Hindlimb muscle (tissue), 1 donor: ENCODE measurements around the gene SLC6A12. TPM values are rescaled to one million over a fixed set of nuclear protein-coding genes. Genes with fewer than 3 reads are reported as not detected.
"Not testable (repeated sequence)": the region's sequence is repeated elsewhere in the genome, so short reads cannot be mapped to it uniquely, and the experiment has no call there.

Source experiments
- DNase-seq: peaks from one replicate; pipeline ENCODE4 v3.0.0-alpha.2; 2013
- polyA plus RNA-seq: library from polyadenylated mRNA; unstranded; fragments of 120-200 nt; gene quantifications from one replicate; pipeline ENCODE4 v1.2.1, GENCODE V29; 2013; ENCODE audit not compliant: insufficient read length

The SLC6A12 gene
- polyA plus RNA-seq, 1 donor = 0.75 TPM

DNA sequence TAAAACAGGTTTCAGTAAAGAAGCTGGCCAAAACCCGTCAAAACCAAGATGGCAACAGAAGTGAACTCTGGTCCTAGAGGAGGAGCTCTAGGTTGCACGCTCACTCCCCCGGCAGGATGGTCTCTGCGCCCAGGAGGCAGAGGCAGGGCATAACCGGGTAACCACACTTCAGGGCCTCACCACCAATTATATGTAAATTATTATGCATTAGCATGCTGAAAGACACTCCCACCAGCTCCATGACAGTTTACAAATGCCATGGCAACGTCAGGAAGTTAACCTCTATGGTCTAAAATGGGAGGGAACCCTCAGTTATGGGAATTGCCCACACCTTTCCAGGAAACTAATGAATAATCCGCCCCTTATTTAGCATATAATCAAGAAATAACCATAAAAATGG is 20.1 kb upstream of the SLC6A12 start:
- no peak for DNase-seq

DNA sequence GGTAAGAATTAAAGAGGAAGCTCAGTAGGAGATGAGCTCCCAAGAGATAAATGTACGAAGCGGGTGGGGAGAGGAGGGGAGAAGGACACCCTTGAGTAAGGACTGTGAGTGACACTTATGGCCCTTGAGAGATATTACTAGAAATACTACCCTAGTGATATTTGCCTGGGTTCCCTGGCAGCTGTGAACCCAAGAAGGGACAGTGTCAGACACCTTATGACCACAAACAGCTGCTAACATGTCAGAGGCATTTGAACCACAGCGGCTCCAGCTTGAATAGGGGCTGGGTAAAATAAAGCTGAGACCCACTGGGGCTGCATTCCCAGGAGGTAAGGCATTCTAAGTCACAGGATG is 19.6 kb upstream of the SLC6A12 start:
- no peak for DNase-seq

DNA sequence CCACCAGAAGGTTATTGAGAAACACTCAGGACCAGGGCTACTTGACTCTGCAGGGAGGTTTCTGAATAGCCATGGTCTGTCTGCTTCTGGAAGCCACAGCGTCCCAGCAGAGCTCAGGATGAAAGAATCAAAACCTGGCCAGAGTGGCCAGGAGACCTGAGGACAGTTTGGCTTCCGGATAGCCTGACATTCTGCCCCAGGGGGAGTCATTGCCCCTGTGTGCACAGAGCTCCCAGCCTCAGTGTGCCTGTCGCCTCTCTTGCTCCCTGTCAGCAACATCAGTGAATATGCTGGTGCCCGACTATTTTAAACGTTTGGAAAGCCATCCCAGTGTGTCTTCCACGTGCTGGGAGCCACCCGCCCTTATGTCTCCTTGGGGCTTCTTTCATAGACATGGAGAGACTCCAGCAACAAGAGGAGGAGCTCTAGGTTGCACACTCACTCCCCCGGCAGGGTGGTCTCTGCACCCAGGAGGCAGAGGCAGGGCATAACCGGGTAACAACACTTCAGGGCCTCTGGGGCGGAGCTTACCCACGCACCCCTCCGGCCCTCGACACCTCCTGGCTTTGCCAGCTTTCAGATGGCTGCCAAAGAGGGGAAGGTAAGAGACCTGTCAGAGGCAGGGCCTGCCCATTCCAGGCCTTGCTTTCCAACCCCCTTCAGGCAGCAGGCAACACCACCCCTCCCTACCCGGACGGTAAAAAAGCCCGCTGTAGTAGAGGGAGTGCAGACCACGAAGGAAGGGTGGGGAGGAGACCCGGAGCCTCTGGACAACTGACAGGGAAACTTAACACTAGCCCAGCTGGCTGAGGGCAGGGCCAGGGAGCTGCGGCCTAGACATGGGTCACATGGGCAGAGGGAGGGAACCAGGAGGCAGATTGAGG is 19.0 kb upstream of the SLC6A12 start:
- DNase-seq = peak; percentile 12

DNA sequence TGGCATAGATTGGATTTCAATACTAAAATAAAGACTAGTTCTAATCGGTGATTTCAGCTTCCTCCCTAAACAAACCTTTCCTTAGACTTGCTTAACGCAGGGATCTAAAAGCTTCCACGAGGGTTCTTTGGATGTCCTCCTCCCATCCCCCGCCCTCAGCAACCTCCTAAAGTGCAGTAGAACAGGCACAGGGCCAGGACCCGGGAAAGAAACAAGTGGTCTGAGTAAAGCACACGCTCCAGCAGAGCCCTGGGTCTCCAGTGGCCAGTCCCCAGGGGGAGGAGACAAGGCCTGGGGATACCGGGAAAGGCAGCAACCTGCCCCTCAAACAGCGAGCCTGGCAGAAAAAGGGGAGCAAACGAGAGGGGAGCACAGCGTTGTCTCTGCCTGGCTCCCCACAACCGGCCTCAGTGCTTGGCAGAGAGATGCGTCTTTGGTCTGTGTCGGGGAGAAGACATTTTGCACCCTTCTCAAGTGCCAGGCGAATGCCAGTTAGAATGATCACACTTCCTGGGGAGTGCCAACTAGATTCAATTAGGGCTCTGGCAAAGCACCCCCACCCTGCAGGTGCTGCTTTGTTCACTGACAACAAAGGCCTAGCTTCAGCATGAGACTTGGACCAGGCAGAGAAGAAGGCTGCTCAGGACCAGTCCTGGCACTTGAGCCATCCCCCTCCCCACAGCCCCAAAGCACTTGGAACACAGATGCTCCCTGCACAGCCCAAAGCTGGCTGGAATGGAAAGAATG is 17.1 kb upstream of the SLC6A12 start:
- DNase-seq = no peak

DNA sequence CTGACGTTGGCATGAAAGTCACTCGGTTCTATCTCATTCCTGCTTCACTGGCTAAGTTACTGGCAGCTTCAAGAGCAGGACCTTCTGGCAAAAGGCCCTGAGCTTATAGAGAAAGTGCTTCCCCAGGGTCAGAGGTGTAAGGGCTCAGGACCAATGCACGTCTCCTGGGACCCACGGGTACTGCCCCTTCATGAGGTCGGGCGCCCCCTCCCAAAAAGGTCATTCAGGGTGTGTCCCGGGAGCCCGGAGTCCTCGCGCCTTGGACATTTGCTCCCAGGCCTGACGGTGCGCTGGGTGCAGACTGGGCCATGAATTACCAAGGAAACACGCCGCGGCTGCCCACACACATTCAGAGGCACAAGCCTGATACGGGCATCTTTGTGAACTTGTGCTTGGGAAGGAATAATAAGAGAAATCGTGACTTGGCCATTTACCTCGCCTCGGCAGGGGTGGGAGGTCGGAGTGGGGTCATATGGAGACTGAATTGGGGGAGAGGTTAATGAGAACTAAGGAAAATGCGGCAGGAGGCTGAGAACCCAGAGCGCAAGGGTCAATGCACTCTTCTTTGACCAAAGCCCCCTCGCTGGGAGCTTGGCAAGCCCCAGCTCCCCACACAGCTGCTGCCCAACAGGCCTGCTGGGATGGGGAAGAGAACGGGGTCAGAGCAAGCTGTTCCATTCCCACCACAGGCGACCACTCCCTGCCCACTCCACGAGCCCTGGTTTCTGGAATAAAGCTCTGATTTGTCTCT is 15.7 kb upstream of the SLC6A12 start:
- DNase-seq = no peak

DNA sequence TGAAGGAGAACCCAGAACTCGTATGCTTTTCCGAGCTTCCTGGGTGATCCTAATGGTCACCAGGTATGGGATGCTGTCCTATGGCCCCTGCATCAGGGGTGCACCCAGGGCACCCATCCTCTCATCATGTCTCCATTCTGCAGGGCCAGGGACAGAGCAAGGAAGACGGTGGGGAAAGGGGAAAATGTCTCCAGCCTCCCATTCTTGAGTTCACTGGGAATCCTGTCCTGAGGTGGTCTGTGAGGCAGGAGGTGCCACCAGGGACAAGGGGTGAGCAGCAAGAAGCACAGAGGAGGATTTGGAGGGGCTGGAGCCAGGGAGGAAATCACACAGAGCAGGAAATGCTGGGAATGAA is 14.9 kb upstream of the SLC6A12 start:
- no peak for DNase-seq

DNA sequence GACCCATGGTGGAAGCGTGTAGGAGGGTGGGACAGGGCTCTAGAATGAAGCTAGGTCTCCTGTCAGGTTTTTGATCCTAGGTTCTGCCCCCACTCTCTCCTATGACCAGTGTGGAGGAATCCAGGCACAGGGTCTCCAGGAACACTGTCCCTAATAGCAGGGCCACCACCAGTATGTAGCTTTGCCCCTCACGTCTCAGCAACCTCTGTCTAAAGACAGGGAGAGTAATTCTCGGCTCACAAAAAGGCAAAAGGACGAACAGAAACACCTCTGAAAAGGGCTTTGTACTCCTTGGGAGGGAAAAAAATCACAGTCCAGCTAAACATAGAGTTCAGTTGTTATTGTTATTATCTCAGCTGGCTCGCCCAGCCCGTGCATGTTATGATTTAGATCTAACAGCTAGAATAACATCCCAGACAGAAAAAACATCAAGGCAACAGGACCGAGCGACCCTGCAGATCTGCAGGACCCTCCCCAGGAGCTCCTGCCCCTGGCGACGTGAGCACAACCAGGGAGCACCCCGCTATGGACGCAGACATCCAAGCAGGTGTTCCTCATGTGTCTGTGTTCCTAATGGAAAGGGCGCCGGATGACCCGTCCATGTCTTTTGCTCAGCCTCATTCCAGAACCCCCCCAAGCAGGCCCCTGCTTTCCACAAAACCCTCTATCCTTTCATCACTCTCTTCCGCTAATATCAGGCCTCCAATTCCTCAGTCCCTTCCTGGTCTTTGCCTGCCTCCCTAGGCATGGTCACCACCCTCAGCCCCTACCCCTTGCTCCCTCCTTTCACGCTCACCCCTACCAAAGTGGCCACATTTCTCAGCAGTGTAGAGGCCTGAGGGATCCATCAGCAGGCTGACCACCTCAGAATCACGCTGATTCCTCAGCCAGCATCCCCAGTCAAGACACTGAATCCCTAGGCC is 14.2 kb upstream of the SLC6A12 start:
- no peak for DNase-seq

DNA sequence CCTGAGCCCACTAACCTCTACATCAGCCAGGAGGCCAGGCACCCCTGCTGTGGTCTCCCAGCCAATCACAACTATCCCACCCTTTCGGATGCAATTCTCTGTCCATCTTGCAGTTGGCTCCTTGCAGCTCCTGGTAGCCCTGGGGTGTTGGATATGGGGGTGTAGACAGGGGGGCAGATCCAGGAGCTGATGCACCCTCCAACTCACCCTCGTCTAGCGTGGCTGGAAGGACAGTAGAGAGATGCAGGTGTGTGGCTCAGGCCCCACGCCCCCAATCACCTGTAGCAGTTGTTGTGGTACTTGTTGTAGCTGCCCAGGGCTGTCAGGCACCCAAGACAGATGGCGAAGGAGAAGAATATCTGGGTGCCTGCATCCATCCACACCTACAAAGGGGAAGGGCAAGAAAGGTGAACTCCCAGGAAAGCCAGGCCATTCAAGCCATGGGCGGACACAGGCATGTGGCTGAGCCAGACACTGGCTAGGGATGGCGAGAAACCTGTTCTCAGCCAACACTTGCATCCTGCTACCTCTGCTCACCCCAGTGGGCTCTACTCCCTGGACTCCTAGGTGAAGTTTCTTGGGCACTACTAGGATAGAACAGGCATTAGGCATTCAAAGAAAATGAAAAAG is 13.4 kb upstream of the SLC6A12 start:
- DNase-seq = no peak

DNA sequence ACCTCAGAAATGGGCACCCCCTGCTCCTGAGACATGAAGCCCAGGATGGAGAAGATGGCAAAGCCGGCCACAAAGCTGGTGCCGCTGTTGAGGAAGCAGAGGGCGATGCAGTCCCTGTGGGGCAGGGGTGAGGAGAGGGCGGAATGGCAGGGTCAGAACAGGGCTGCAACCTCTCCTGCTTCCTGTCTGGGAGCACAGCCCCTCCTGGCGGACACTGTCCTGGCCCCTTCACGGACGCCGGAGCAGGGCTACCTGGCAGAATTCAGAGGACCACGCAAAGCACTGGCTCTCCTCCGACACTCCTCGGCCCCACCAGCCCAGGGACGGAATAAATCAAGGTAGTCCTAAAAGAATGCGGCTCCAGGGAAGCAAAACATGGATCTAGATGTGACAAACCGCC is 12.4 kb upstream of the SLC6A12 start:
- no peak for DNase-seq

DNA sequence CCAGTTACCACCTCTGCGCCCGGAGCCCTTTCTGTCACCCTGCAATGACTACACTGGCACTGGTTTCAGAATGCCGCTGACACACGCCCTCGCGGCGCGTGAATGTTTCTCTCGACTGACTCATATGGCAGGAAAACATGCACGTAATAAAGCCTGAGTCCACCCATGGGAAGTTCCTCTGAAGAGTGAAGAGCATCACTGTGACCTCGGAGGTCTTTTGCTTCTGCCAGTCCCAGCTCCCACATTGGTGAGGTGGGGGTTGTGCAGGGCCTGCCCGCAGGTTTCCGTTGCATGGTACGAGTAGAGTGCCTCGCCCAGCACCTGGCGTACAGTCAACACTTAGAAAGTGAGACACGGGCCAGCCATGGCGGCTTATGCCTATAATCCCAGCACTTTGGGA is 11.1 kb upstream of the SLC6A12 start:
- DNase-seq = no peak

DNA sequence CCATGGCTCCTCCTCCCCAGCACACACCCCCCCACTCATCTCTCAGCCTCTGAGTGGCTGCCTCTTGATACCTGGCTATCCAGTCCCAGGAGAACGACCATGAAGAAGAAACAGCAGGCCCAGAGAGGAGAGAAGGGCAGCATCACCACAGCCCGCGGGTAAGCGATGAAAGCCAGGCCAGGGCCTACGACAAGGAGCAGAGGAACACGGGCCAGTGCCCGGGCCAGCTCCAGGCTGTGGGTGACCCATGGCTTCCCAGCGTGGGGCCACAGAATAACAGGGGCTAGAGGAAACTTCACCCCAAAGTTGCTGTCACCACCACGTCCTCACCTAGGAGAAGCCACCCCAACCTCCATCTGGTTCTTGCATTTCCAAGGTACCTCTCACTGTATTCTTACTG is 10.4 kb upstream of the SLC6A12 start:
- no peak for DNase-seq

DNA sequence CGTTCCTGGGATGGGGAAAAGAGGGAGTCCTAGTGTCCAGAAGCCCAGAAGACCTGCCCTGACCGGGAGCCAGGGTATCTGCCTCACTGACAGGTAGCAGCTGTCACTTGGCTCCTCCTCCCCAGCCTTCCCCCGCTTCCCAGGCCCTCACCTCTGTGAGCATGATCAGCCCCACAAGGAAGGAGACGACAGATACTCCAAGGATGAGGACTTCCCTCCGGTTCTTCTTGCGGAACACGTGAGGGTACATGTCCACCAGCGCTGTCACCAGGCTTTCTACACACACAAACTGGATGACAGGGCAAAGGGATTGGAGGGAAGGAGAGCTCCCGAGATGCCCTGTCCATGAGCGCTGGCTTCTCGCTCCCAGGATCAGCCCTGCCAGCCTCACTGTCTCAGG is 9.9 kb upstream of the SLC6A12 start:
- DNase-seq = no peak

DNA sequence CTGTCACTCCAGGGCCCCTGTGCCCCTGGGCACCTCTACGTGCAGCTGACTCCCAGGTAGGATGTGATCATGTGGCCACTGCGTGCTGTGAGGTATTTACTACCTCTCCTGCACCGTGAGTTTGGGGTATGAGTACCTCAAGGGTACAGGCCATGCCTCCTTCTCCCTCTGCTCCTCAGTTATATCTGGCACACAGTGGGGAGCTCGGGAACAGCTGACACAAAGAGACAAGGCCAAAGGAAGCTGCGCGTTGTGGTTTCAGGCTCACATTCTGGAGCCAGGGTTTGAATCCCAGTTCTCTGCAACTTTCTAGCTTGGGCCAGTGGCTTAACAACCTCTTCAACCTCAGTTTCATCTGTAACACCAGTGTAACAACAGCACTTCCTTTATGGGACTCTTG is 7.8 kb upstream of the SLC6A12 start:
- DNase-seq = no peak

DNA sequence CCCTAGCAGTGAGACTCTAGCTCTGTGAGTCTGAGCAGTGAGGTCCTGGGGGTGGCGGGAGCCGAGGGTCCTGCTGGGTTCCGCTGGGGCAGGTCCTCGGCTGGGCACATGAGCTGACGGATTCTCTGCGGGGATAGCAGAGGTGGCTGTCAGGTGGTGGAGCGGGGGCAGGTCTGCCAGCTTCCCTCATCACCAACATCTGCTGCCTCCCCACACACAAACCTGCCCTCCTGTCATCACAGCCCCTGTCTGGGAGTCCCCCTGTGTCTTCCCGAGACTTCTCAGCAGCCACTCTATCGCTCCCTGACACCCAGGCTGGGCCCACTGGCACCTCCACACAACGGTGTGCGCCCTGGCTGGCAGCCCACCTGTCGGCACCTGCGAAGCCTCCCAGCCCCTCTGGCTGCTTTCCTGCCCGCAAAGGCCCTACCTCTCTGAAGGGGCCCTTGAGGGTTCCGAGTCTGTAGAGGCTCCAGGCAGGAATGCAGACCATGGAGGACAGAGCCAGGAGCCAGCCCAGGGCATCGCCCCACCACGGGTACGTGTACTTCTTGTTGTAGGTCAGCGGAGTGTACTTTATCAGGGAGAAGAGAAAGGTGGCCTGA is 7.1 kb upstream of the SLC6A12 start:
- DNase-seq = no peak

DNA sequence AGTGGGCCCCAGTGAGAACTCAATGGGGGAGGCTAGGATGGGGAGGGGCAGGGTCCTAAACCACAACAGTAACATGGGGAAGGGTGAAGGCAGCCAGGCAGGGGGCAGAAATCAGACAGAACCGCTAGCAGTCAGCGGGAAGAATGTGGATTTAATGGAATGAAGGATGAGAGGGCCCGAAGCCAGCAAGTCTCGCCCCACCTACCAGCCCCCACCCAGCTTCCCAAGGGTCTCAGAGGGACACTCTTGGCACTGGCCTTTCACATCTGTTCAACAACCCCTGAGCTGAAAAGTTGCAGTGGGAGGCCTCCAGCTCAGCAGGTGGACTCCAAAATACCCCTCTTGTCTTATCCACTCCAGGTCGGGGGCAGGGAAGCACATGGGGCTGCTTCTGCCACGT is 6.5 kb upstream of the SLC6A12 start:
- no peak for DNase-seq

DNA sequence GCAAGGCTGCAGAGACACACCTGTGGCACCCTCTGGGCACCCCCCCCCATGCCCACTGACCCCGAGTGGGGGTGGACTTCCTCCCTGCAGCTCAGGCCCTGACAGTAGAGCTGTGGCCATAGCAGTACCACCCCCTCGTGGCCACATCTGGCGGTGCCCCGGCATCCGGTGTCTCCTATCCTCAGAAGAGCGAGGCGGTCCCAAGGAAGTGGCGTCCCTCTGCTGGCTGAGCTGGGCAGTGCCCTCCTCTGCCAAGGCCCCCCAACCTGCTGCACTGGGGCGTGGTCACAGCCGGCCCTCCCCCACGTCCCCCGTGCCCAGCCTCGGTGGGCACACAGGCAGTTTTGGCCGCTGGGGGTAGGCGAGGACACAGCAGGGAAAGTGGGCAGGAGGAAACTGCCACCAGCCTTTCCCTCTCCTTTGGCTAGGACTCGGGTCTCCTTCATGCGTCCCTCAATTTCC is 6.0 kb upstream of the SLC6A12 start:
- DNase-seq = peak; percentile 23

DNA sequence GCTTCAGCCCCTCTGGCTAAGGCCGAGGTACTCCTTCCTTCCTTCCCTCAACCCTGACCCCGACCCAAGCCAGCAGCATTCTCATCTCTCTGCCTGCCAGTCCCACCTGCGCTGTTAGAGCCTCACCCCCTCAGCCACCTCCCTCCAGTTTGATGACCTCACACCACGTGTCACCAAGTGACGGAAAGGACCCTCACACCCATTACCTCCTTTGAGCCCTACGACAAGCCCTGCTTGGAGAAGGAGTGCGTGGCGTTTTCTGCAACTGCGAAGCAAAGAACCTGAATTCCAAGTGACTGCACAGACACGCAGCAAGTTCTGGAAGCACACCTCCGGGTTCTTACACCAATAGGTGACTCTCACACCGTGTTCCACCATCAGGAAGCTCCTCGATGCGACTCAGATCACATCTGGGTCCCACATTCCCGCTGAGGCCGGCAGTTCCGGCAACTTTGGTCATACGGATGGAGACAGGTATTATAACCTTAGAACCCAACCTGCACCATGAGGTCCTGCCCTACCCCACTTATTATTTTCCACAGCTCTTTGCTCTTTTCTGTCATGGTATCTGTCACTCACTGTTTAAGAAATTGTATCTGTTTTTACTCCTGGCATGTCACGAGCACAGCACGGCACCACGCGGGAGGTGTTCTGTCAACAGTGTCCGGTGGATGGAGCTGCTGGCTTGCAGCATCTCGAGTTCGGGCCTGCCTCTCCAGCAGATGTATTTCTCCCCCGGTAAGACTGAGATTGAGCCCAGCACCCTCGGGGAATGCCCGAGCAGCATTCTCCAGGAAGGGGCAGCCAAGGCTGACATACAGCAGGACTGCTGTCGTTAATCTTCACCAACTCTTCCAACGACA is 5.0 kb upstream of the SLC6A12 start:
- DNase-seq = no peak

DNA sequence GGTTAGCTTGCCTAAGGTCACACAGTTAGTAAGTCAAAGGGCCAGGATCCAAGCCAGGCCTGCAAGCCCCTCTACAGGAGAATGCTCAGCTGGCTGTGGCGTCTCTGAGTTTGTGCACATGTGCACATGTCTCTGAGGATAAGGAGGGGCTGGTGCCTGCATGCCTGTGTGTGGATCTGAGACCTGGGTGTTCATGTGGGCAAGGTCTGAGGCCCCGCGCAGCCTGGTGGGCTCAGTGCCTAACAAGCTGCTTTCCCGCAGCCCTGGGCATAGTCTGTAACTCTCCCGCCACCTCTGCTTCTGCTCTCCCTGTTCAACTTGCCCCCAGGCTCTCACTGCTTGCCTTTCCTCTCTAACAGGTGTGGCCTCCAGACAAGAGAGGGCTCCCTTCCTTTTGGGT is 4.3 kb upstream of the SLC6A12 start:
- DNase-seq = no peak

DNA sequence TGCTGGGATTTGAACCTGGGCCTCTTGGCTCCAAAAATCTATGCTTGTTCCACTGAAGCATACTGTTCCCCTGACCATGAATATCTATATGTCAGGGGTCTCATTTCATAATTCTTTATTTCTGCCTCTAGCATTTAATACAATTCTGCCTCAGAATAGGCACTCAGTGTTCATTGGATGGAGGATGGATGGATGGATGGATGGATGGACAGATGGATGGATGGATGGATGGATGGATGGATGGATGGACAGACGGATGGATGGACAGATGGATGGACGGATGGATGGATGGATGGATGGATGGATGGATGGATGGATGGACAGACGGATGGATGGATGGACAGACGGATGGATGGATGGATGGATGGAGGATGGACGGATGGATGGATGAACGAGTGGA is 3.1 kb upstream of the SLC6A12 start:
- not testable (repeated sequence) for DNase-seq

DNA sequence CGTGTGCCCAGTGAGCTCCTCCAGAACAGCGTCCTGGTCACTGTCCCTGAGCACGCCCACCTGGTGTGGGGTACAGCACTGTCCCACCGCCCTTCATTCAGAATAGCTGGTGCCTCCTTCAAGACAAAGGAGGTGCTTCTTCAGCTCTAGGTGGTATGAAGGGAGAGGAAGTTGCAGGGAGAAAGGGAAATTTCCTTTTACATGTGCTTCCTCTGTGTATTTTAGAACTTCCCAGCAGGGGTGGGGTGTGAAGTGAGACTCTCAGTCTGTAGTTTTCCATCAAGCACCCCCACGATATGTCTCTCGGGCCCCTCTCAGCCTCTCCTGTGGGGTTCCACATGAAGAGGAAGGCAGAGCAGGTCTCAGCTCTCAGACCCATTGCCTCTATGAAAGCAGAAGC is 1.2 kb upstream of the SLC6A12 start:
- no peak for DNase-seq
